PFSK-1 (cell line): Measurements from ENCODE around the gene OR10S1. TPM values are rescaled to one million over a fixed set of nuclear protein-coding genes. Genes with fewer than 3 reads are reported as not detected.

Source experiments
- FOXP2 ChIP-seq: optimal IDR thresholded peaks from 2 replicates; pipeline ENCODE3; 2011; ENCODE audit warnings: borderline replicate concordance, control low read depth, inconsistent platforms; ENCODE audit not compliant: insufficient read depth; ENCODE audit errors: extremely low read length, extremely low read depth
- POLR2AphosphoS5 ChIP-seq: IDR thresholded peaks from 2 replicates; pipeline ENCODE4 v1.6.1; 2012; ENCODE audit warnings: low read depth, mild to moderate bottlenecking, control low read depth, low read length, moderate library complexity
- SIN3A ChIP-seq: IDR thresholded peaks from 2 replicates; pipeline ENCODE4 v1.6.1; 2012; ENCODE audit warnings: mild to moderate bottlenecking, low read length, moderate library complexity, borderline replicate concordance; ENCODE audit not compliant: insufficient read depth
- TAF1 ChIP-seq: IDR thresholded peaks from 2 replicates; pipeline ENCODE4 v1.6.1; 2012; ENCODE audit warnings: low read length, control low read depth, borderline replicate concordance; ENCODE audit not compliant: insufficient read depth
- polyA plus RNA-seq: library from polyadenylated mRNA; unstranded; fragments of >200 nt; gene quantifications from one replicate; pipeline ENCODE4 v1.2.1, GENCODE V29; 2012; ENCODE audit warnings: low read depth, missing spikeins; ENCODE audit not compliant: insufficient read length
- TF ChIP-seq, protein P1 (sequence below), 2 experiments: IDR thresholded peaks; 2 replicates each; pipeline versions ENCODE4 v1.6.1 to v1.8.0; 2011 to 2012; ENCODE audit warnings: low read depth in 2 of 2, low read length in 2 of 2, control low read depth in 1 of 2, inconsistent platforms in 1 of 2, mild to moderate bottlenecking in 1 of 2, moderate library complexity in 1 of 2; ENCODE audit not compliant: insufficient read depth in 1 of 2

The OR10S1 gene, protein sequence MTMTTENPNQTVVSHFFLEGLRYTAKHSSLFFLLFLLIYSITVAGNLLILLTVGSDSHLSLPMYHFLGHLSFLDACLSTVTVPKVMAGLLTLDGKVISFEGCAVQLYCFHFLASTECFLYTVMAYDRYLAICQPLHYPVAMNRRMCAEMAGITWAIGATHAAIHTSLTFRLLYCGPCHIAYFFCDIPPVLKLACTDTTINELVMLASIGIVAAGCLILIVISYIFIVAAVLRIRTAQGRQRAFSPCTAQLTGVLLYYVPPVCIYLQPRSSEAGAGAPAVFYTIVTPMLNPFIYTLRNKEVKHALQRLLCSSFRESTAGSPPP
- polyA plus RNA-seq: not detected

DNA sequence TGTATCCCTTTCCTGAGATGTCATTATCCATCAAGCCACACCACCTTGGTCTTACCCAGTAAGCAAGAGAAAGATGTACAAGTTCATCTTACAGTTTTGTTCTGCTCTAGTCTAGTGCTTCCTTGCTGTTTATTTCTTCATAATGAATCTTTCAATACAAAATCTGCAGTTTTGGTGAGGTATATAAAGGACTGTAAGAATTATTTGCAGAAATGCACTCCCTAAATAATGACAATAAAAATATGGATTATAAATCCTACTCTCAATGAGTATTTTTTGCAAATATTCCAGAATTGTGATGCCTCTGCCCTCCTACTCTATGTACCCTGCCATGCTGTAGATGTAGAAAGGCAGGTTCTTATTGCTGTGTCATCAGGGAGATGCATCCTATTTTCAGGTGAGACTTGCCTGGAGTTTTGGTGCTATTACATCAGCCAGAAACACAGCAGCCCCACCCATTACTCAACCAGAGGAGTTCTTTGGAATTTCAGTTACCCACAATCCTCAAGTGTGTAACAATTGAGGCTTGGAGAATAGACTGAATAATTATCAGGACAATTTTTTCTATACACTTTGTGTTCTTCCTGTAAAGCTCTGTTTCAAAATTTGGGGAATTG, at the start of gene OR10S1:
OR10S1 (minus strand) TSS at position 51 of the 617 bp plus-strand sequence. CDS start 117 bp downstream, outside the sequence.
- no peak for TF ChIP-seq SIN3A
- no peak for TF ChIP-seq TAF1
- TF ChIP-seq POLR2AphosphoS5: no peak
- TF ChIP-seq, protein P1, sequence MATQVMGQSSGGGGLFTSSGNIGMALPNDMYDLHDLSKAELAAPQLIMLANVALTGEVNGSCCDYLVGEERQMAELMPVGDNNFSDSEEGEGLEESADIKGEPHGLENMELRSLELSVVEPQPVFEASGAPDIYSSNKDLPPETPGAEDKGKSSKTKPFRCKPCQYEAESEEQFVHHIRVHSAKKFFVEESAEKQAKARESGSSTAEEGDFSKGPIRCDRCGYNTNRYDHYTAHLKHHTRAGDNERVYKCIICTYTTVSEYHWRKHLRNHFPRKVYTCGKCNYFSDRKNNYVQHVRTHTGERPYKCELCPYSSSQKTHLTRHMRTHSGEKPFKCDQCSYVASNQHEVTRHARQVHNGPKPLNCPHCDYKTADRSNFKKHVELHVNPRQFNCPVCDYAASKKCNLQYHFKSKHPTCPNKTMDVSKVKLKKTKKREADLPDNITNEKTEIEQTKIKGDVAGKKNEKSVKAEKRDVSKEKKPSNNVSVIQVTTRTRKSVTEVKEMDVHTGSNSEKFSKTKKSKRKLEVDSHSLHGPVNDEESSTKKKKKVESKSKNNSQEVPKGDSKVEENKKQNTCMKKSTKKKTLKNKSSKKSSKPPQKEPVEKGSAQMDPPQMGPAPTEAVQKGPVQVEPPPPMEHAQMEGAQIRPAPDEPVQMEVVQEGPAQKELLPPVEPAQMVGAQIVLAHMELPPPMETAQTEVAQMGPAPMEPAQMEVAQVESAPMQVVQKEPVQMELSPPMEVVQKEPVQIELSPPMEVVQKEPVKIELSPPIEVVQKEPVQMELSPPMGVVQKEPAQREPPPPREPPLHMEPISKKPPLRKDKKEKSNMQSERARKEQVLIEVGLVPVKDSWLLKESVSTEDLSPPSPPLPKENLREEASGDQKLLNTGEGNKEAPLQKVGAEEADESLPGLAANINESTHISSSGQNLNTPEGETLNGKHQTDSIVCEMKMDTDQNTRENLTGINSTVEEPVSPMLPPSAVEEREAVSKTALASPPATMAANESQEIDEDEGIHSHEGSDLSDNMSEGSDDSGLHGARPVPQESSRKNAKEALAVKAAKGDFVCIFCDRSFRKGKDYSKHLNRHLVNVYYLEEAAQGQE (IDR thresholded peaks at IDR 0.05; ENCODE audit: insufficient read depth in 1 of 2, low read depth in 2 of 2, low read length in 2 of 2): no peak
- no peak for TF ChIP-seq FOXP2

GRCh38 chr11:124026498-124026897, 48.9 kb upstream of the OR10S1 start, which contains the start of gene OR10G8:
Gene OR10G8 (plus strand): TSS chr11:124026798. CDS start chr11:124029623, 2,825 bp downstream.
- TF ChIP-seq, protein P1 (IDR thresholded peaks at IDR 0.05; ENCODE audit: insufficient read depth in 1 of 2, low read depth in 2 of 2, low read length in 2 of 2): no peak
- TF ChIP-seq POLR2AphosphoS5 (no peak), TAF1 (no peak), FOXP2 (no peak), SIN3A (no peak)

DNA sequence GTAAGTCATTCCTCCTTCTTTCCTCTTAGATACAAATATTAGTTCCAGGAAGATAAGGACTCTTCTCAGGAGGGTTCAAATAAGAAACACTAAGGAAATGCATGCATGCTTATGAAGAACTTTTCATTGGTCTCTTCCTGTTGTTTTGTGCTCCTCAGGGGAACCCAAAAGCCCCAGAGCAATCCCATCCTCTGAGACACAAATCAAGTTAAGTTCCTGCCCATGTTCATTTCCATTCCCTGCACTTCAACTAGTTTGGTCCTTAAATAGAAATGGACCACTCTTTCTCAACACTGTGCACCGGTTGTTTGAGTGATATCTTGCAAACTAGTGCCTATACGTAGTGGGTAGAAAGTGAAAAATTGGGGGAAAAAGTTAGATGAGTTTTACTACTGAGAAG, 35.1 kb upstream of the OR10S1 start, which contains the start of gene OR10G4:
OR10G4 (plus strand) TSS at position 301 of the 400 bp plus-strand sequence. CDS start 2,578 bp downstream, outside the sequence.
- TF ChIP-seq, protein P1 (IDR thresholded peaks at IDR 0.05; ENCODE audit: insufficient read depth in 1 of 2, low read depth in 2 of 2, low read length in 2 of 2): no peak
- TF ChIP-seq FOXP2 (no peak), TAF1 (no peak), POLR2AphosphoS5 (no peak), SIN3A (no peak)

DNA sequence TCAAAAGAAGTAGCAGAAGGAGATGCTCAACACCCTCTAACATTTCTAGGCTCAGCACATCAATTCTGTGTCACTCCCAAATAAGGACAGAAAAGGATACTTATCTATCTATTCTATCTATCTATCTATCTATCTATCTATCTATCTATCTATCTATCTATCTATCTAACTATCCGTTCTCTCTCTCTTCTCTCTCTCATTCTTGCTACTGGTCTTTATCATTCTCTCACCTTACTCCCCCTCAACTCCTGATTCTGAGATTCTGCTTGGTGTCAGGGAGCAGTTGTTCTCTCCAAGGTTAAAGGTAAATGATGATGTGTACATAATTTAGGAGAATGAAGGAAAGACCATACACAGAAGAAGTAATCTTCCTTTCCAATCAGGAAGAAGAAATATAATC, 17.5 kb upstream of the OR10S1 start, which contains the start of gene OR10G6:
OR10G6 (minus strand) TSS at position 43 of the 400 bp plus-strand sequence; CDS start at position 43, 0 bp downstream.
- TF ChIP-seq POLR2AphosphoS5: no peak

DNA sequence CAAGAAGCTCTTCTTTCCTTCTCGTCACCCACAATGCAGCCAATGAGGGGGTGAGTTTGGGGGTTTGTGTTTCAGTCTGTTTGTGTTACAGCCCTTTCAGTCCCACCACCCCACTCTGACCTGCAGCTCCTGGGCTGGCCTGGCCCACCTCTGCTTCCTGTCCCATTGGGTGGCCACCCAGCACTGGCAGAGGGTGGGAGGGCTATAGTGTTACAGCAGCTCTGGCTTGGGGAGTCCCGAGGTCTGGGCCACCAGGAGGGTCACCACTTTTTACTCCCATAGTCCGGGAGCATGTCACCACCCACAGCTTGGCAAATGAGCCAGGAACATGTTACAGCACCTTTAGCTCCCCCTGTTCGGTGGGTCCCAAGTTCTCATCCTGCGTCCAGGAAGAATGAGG, 1.7 kb upstream of the OR10S1 start:
- TF ChIP-seq POLR2AphosphoS5: no peak
- no peak for TF ChIP-seq FOXP2
- TF ChIP-seq SIN3A: no peak
- TF ChIP-seq TAF1: no peak
- TF ChIP-seq, protein P1 (IDR thresholded peaks at IDR 0.05; ENCODE audit: insufficient read depth in 1 of 2, low read depth in 2 of 2, low read length in 2 of 2): no peak
